Measurements from ENCODE around the gene SNX18. TPM values are rescaled to one million over a fixed set of nuclear protein-coding genes. Genes with fewer than 3 reads are reported as not detected.

SNX18 gene
- total RNA-seq, 1 experiment from 2014 or later, result 14.3 TPM

DNA sequence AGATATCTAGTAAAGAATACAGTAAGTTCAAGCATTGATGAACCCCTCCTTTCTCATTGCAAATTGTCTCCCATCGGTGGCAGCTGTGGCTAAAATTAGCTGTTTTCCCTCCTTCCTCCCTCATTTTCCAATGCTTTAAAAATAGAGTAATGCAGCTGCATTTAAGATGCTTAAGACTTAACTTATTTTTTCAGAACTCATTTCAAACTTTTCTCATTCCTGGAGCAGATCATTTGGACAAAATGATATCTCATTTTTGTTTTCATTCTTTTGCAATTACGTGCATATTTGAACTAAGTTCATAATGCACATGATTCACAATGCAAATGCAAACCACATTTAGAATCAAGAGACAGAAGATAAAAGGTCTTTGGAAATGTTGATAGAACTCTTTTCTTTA, 47.4 kb upstream of the SNX18 start:
- H4K20me1 ChIP-seq (ENCODE audit: low read length), result no peaks in the 10 kb centered on the region
- no peaks in the 10 kb centered on the region for H3K9me2 ChIP-seq (replicated peaks; ENCODE audit: low read length)
- no peak overlapping the region for H3K27ac ChIP-seq (ENCODE audit: low read length)
- DNase-seq (no peak), ATAC-seq (no peak)
- no peaks in the 10 kb centered on the region for H3K27me3 ChIP-seq (ENCODE audit: low read length)
- H3K9me3 ChIP-seq (ENCODE audit: low read length), result no peaks in the 10 kb centered on the region
- intact Hi-C loops (cut with micrococcal nuclease), result no loop called here
- H2AFZ ChIP-seq (ENCODE audit: low read length), result 0 out of 2 replicates have a peak overlapping the region, but pooled peaks have one; percentile 18
- ChIA-PET CTCF (no interaction called here), POLR2A (ENCODE audit: unreplicated experiment) (interaction anchor here (0.6 kb wide), 1 partner anchor 192 kb away, joined by 3 read pairs; no protein-coding TSS in a partner anchor)
- no peaks in the 10 kb centered on the region for H3F3A ChIP-seq (ENCODE audit: low read length, unreplicated experiment)
- no peaks in the 10 kb centered on the region for H3K4me1 ChIP-seq (ENCODE audit: insufficient read depth, low read length)
- H3K4me2 ChIP-seq (ENCODE audit: low read length), result 0 out of 2 replicates have a peak overlapping the region, but pooled peaks have one; percentile 11
- no peaks in the 10 kb centered on the region for H3K36me3 ChIP-seq (ENCODE audit: low read depth, low read length)
- H3K79me2 ChIP-seq (ENCODE audit: low read length), result no peaks in the 10 kb centered on the region
- H3K4me3 ChIP-seq (ENCODE audit: low read length), result no peak overlapping the region
- TF ChIP-seq EZH2phosphoT487 (IDR thresholded peaks at IDR 0.05; ENCODE audit: borderline replicate concordance, low read length) (no peak), EZH2 (IDR thresholded peaks at IDR 0.05; ENCODE audit: low read length, unreplicated experiment) (no peak)
- TF ChIP-seq, protein P1, sequence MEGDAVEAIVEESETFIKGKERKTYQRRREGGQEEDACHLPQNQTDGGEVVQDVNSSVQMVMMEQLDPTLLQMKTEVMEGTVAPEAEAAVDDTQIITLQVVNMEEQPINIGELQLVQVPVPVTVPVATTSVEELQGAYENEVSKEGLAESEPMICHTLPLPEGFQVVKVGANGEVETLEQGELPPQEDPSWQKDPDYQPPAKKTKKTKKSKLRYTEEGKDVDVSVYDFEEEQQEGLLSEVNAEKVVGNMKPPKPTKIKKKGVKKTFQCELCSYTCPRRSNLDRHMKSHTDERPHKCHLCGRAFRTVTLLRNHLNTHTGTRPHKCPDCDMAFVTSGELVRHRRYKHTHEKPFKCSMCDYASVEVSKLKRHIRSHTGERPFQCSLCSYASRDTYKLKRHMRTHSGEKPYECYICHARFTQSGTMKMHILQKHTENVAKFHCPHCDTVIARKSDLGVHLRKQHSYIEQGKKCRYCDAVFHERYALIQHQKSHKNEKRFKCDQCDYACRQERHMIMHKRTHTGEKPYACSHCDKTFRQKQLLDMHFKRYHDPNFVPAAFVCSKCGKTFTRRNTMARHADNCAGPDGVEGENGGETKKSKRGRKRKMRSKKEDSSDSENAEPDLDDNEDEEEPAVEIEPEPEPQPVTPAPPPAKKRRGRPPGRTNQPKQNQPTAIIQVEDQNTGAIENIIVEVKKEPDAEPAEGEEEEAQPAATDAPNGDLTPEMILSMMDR (conservative IDR thresholded peaks at IDR 0.05; ENCODE audit: low read depth, low read length), result no peak
- H3K9ac ChIP-seq (ENCODE audit: low read length), result no peak overlapping the region
- BruUV-seq (replicated peaks), result no TSS peak

DNA sequence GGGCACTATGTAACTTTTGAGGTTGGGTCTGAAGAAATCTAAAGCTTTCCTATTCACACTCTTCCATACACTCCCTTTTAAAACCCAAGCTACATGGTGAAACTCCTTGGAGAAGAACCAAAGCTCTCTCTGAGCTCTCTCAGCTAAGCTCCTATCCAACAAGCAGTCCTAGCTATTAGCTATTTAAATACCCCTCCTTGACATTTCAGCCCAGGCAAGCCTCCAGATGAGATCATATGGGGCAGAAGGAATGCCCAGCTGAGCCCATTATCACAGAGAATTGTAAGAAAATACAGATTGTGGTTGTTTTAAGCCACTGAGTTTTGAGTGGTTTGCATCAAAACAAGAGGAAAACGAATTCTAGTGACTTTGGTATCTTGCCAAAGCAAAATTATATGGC, 46.9 kb upstream of the SNX18 start:
- ATAC-seq, result no peak
- H3F3A ChIP-seq (ENCODE audit: low read length, unreplicated experiment), result no peaks in the 10 kb centered on the region
- intact Hi-C loops (cut with micrococcal nuclease), result no loop called here
- no peaks in the 10 kb centered on the region for H3K27me3 ChIP-seq (ENCODE audit: low read length)
- CTCF ChIA-PET, result no interaction called here
- no peaks in the 10 kb centered on the region for H3K9me2 ChIP-seq (replicated peaks; ENCODE audit: low read length)
- no peak overlapping the region for H3K27ac ChIP-seq (ENCODE audit: low read length)
- H3K4me3 ChIP-seq (ENCODE audit: low read length), result no peak overlapping the region
- TF ChIP-seq, protein P1 (conservative IDR thresholded peaks at IDR 0.05; ENCODE audit: low read depth, low read length), result no peak
- TF ChIP-seq EZH2 (IDR thresholded peaks at IDR 0.05; ENCODE audit: low read length, unreplicated experiment) (no peak), EZH2phosphoT487 (IDR thresholded peaks at IDR 0.05; ENCODE audit: borderline replicate concordance, low read length) (no peak)
- no peak overlapping the region for H3K4me2 ChIP-seq (ENCODE audit: low read length)
- no peaks in the 10 kb centered on the region for H3K79me2 ChIP-seq (ENCODE audit: low read length)
- H3K9me3 ChIP-seq (ENCODE audit: low read length), result no peaks in the 10 kb centered on the region
- no peak for DNase-seq
- no TSS peak for BruUV-seq (replicated peaks)
- H2AFZ ChIP-seq (ENCODE audit: low read length), result no peak overlapping the region
- no peaks in the 10 kb centered on the region for H3K4me1 ChIP-seq (ENCODE audit: insufficient read depth, low read length)
- no peaks in the 10 kb centered on the region for H3K36me3 ChIP-seq (ENCODE audit: low read depth, low read length)
- POLR2A ChIA-PET (ENCODE audit: unreplicated experiment), result interaction anchor here (0.6 kb wide), 1 partner anchor 193 kb away, joined by 3 read pairs; no protein-coding TSS in a partner anchor
- no peaks in the 10 kb centered on the region for H4K20me1 ChIP-seq (ENCODE audit: low read length)
- no peak overlapping the region for H3K9ac ChIP-seq (ENCODE audit: low read length)

DNA sequence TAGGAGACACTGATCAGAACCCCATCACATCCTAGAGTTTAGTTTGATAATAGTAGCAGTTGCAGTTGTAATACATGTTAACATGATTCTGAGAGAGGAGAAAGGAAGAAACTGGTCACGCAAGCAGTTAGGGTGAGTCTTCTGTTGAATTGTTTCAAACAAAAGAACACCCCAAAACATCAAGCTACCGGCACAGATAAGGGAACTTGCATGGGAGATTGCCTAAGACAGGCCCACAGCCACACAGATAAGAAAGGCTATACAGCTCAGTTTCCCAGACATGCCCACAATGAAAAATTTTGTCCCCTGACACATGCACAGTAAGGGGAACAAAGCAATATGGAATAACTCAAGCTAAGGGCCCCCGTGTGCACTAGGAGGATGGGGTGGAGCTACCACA, 46.2 kb upstream of the SNX18 start:
- TF ChIP-seq EZH2 (IDR thresholded peaks at IDR 0.05; ENCODE audit: low read length, unreplicated experiment) (no peak), EZH2phosphoT487 (IDR thresholded peaks at IDR 0.05; ENCODE audit: borderline replicate concordance, low read length) (no peak)
- TF ChIP-seq, protein P1 (conservative IDR thresholded peaks at IDR 0.05; ENCODE audit: low read depth, low read length), result no peak
- no TSS peak for BruUV-seq (replicated peaks)
- no peak for ATAC-seq
- no peaks in the 10 kb centered on the region for H3K79me2 ChIP-seq (ENCODE audit: low read length)
- H3K27me3 ChIP-seq (ENCODE audit: low read length), result no peaks in the 10 kb centered on the region
- H3K27ac ChIP-seq (ENCODE audit: low read length), result no peak overlapping the region
- H4K20me1 ChIP-seq (ENCODE audit: low read length), result no peaks in the 10 kb centered on the region
- no peak overlapping the region for H3K4me3 ChIP-seq (ENCODE audit: low read length)
- H3K4me2 ChIP-seq (ENCODE audit: low read length), result no peak overlapping the region
- H3F3A ChIP-seq (ENCODE audit: low read length, unreplicated experiment), result no peaks in the 10 kb centered on the region
- H2AFZ ChIP-seq (ENCODE audit: low read length), result no peak overlapping the region
- CTCF ChIA-PET, result no interaction called here
- intact Hi-C loops (cut with micrococcal nuclease), result no loop called here
- no peaks in the 10 kb centered on the region for H3K36me3 ChIP-seq (ENCODE audit: low read depth, low read length)
- no peaks in the 10 kb centered on the region for H3K9me3 ChIP-seq (ENCODE audit: low read length)
- no peaks in the 10 kb centered on the region for H3K4me1 ChIP-seq (ENCODE audit: insufficient read depth, low read length)
- H3K9me2 ChIP-seq (replicated peaks; ENCODE audit: low read length), result no peaks in the 10 kb centered on the region
- H3K9ac ChIP-seq (ENCODE audit: low read length), result no peak overlapping the region
- DNase-seq, result no peak
- POLR2A ChIA-PET (ENCODE audit: unreplicated experiment), result no interaction called here
